ENCODE results near the gene PCOLCE2.

PCOLCE2 gene

GRCh38 chr3:142815803-142816202 lies 73.1 kb downstream of the PCOLCE2 start:
- no peaks in the 10 kb centered on the region for H3K36me3 ChIP-seq (replicated peaks)
- H3K4me3 ChIP-seq (ENCODE audit: low read depth, low read length), result no peak overlapping the region
- no peak overlapping the region for H3K27ac ChIP-seq
- TF ChIP-seq, protein P1, sequence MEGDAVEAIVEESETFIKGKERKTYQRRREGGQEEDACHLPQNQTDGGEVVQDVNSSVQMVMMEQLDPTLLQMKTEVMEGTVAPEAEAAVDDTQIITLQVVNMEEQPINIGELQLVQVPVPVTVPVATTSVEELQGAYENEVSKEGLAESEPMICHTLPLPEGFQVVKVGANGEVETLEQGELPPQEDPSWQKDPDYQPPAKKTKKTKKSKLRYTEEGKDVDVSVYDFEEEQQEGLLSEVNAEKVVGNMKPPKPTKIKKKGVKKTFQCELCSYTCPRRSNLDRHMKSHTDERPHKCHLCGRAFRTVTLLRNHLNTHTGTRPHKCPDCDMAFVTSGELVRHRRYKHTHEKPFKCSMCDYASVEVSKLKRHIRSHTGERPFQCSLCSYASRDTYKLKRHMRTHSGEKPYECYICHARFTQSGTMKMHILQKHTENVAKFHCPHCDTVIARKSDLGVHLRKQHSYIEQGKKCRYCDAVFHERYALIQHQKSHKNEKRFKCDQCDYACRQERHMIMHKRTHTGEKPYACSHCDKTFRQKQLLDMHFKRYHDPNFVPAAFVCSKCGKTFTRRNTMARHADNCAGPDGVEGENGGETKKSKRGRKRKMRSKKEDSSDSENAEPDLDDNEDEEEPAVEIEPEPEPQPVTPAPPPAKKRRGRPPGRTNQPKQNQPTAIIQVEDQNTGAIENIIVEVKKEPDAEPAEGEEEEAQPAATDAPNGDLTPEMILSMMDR (IDR thresholded peaks at IDR 0.05; ENCODE audit: low read depth, low read length, missing control alignments), result no peak
- in situ Hi-C loops (cut with HindIII; ENCODE audit: low pct_ligation_motif_present, low sequenced_read_pairs), result no loop called here
- no peak for DNase-seq
- H3K27me3 ChIP-seq (replicated peaks), result no peaks in the 10 kb centered on the region

- Histone ChIP-seq H3K27me3 (replicated peaks) (no peaks in the 10 kb centered on the region), H3K36me3 (replicated peaks) (no peaks in the 10 kb centered on the region), H3K27ac (no peak overlapping the region), H3K4me3 (ENCODE audit: low read depth, low read length) (no peak overlapping the region)
- DNase-seq, result no peak
- in situ Hi-C loops (cut with HindIII; ENCODE audit: low pct_ligation_motif_present, low sequenced_read_pairs), result no loop called here
- TF ChIP-seq, protein P1 (IDR thresholded peaks at IDR 0.05; ENCODE audit: low read depth, low read length, missing control alignments), result no peak
These were observed 79.6 kb downstream of the PCOLCE2 start for GRCh38 chr3:142809259-142809658.

GRCh38 chr3:142808103-142808917 lies 80.6 kb downstream of the PCOLCE2 start:
- Histone ChIP-seq H3K27ac (no peak overlapping the region), H3K27me3 (replicated peaks) (no peaks in the 10 kb centered on the region), H3K36me3 (replicated peaks) (no peaks in the 10 kb centered on the region), H3K4me3 (ENCODE audit: low read depth, low read length) (no peak overlapping the region)
- peak; percentile 57 for DNase-seq
- in situ Hi-C loops (cut with HindIII; ENCODE audit: low pct_ligation_motif_present, low sequenced_read_pairs), result no loop called here
- TF ChIP-seq, protein P1 (IDR thresholded peaks at IDR 0.05; ENCODE audit: low read depth, low read length, missing control alignments), result no peak

GRCh38 chr3:142802891-142803290 lies 86.0 kb downstream of the PCOLCE2 start:
- DNase-seq, result no peak
- in situ Hi-C loops (cut with HindIII; ENCODE audit: low pct_ligation_motif_present, low sequenced_read_pairs), result no loop called here
- Histone ChIP-seq H3K27ac (no peak overlapping the region), H3K27me3 (replicated peaks) (no peaks in the 10 kb centered on the region), H3K4me3 (ENCODE audit: low read depth, low read length) (no peak overlapping the region), H3K36me3 (replicated peaks) (no peaks in the 10 kb centered on the region)
- TF ChIP-seq, protein P1 (IDR thresholded peaks at IDR 0.05; ENCODE audit: low read depth, low read length, missing control alignments), result no peak

DNA sequence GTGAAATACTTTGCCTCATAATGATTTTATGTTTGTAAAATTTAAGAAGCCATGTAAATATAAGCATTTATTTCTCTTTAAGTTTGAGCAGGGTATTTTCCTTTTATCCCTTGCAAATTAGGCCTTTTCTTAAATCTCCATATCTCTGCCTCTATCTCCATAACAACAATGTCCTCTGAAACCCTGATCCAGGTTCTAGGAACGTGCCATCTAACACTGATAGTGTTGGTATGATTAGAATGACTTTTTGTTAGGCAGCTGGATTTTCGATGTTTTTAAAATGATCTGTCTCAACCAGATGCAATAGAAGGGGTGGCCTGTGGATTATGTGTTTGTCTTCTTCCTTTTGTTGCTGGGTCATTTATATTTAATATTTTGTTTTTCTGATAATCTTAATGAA lies 87.1 kb downstream of the PCOLCE2 start:
- in situ Hi-C loops (cut with HindIII; ENCODE audit: low pct_ligation_motif_present, low sequenced_read_pairs), result no loop called here
- no peak for DNase-seq
- H3K36me3 ChIP-seq (replicated peaks), result no peaks in the 10 kb centered on the region
- no peak overlapping the region for H3K27ac ChIP-seq
- H3K27me3 ChIP-seq (replicated peaks), result no peaks in the 10 kb centered on the region
- no peak overlapping the region for H3K4me3 ChIP-seq (ENCODE audit: low read depth, low read length)
- TF ChIP-seq, protein P1 (IDR thresholded peaks at IDR 0.05; ENCODE audit: low read depth, low read length, missing control alignments), result no peak

DNA sequence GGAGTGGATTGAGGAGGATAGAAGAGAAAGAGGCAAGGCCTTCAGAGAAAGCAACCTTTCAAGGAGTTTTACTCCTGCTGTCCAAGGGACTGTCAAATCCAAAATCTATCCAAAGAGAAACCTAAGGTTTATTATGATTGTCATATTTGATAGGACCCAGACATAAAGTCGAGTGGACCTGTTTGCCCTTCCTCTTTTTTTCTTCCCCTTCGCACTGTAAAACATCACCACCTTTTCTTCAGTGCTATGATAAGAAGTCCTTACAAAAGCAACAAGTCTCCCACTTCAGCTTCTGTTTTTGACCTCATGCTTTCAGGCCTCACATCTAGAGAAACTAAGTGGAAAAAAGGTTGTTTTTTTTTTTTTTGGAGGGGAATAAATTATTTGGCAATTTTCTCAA lies 92.1 kb downstream of the PCOLCE2 start:
- Histone ChIP-seq H3K4me3 (ENCODE audit: low read depth, low read length) (no peak overlapping the region), H3K27ac (no peak overlapping the region), H3K36me3 (replicated peaks) (no peaks in the 10 kb centered on the region), H3K27me3 (replicated peaks) (no peaks in the 10 kb centered on the region)
- TF ChIP-seq, protein P1 (IDR thresholded peaks at IDR 0.05; ENCODE audit: low read depth, low read length, missing control alignments), result no peak
- in situ Hi-C loops (cut with HindIII; ENCODE audit: low pct_ligation_motif_present, low sequenced_read_pairs), result no loop called here
- DNase-seq, result no peak

All from brain microvascular endothelial cell (primary cell).